Tibial nerve (tissue), 3 donors: Measurements from ENCODE around the gene OSTF1.

Experiments
- POLR2A ChIP-seq, 2 donors: fragments of 450-650 bp; IDR thresholded peaks; one replicate each; pipeline ENCODE4 v1.6.1; 2017; ENCODE audit warnings: antibody characterized with exemption in 2 of 2, mild to moderate bottlenecking in 2 of 2, moderate library complexity in 2 of 2
- TF ChIP-seq, protein P1 (sequence below), 5 experiments: fragments of 200-600 bp in 3 of 5; fragments of 450-650 bp in 2 of 5; sonication (generic) in 3 of 5; IDR thresholded peaks; one replicate each; pipeline ENCODE4 v1.5.1; 2016 to 2019; ENCODE audit warnings: antibody characterized with exemption in 5 of 5, mild to moderate bottlenecking in 3 of 5, moderate library complexity in 2 of 5

DNA sequence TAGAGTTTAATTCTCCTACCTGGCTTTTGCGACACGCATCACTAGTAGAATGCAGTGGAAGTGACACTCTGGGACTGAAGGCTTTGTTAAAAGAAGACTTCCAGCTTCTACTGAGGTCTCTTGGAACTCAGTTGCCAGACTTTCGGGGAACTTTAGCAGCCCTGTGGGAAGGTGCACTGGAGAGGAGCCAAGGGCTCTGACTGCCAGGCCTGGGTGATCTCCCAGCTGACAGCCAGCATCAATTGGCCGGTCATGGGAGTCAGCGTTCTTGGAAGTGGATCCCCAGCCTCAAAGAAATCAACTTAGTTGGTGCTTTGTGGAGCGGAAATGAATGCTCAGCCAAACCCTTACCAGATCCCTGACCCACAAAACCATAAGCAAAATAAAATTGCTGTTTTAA is 87.1 kb downstream of the OSTF1 start:
- TF ChIP-seq POLR2A (IDR thresholded peaks at IDR 0.05): no peak
- TF ChIP-seq, protein P1, sequence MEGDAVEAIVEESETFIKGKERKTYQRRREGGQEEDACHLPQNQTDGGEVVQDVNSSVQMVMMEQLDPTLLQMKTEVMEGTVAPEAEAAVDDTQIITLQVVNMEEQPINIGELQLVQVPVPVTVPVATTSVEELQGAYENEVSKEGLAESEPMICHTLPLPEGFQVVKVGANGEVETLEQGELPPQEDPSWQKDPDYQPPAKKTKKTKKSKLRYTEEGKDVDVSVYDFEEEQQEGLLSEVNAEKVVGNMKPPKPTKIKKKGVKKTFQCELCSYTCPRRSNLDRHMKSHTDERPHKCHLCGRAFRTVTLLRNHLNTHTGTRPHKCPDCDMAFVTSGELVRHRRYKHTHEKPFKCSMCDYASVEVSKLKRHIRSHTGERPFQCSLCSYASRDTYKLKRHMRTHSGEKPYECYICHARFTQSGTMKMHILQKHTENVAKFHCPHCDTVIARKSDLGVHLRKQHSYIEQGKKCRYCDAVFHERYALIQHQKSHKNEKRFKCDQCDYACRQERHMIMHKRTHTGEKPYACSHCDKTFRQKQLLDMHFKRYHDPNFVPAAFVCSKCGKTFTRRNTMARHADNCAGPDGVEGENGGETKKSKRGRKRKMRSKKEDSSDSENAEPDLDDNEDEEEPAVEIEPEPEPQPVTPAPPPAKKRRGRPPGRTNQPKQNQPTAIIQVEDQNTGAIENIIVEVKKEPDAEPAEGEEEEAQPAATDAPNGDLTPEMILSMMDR (IDR thresholded peaks at IDR 0.05): no peak
